GM12874 (cell line): ENCODE results near the gene SLK.

ENCODE experiments used
- CTCF ChIP-seq: IDR thresholded peaks from 2 replicates; pipeline ENCODE4 v1.5.1; 2011; ENCODE audit warnings: low read depth, mild to moderate bottlenecking, control low read depth, low read length, moderate library complexity; ENCODE audit not compliant: insufficient read depth

Gene SLK

GRCh38 chr10:104025524-104025923 lies 58.6 kb downstream of the SLK start:
- TF ChIP-seq CTCF = no peak

- no peak for TF ChIP-seq CTCF
Measured at GRCh38 chr10:104026762-104027161, 59.8 kb downstream of the SLK start.

GRCh38 chr10:104028146-104028545 lies 61.2 kb downstream of the SLK start:
- TF ChIP-seq CTCF = peak; percentile 26; the same call in 1 of the 2 replicates

GRCh38 chr10:104028823-104029520 lies 62.0 kb downstream of the SLK start:
- no peak for TF ChIP-seq CTCF

GRCh38 chr10:104029521-104029860 lies 62.6 kb downstream of the SLK start:
- no peak for TF ChIP-seq CTCF

GRCh38 chr10:104031631-104032030 lies 64.7 kb downstream of the SLK start:
- no peak for TF ChIP-seq CTCF

- TF ChIP-seq CTCF = no peak
Measured at GRCh38 chr10:104032144-104032775, 65.3 kb downstream of the SLK start.
